NCI-H345 treated with DMSO at 0.1 percent for 48 hours (cell line): ENCODE measurements around the gene FTO.
A peak's percentile ranks its signal among the peaks of the same experiment; 100 is the strongest.
"Not testable (repeated sequence)": the region's sequence is repeated elsewhere in the genome, so short reads cannot be mapped to it uniquely, and the experiment has no call there.

Experiments used
- DNase-seq: peaks from one replicate; lab custom pipeline; 2025; ENCODE audit not compliant: unreplicated experiment; lab: John Stamatoyannopoulos, UW

FTO gene

DNA sequence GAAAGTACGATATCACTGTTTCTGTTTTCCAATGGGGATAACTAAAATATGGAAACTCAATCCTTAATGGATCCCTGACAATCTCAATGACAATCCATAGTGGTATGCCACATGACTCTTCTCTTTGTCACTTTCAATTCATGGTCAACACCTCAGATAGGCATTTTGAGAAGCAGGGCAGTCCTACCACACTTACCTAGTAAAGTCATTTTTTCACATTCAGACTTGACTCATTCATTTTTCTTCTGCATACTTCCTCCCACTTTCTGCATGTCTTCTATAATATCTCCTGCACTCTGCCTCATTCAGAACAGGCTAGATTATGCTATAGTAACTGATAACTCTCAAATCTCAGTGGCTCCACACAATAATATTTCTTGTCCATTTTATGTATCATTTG, 117.5 kb downstream of the FTO start:
- no peak for DNase-seq

DNA sequence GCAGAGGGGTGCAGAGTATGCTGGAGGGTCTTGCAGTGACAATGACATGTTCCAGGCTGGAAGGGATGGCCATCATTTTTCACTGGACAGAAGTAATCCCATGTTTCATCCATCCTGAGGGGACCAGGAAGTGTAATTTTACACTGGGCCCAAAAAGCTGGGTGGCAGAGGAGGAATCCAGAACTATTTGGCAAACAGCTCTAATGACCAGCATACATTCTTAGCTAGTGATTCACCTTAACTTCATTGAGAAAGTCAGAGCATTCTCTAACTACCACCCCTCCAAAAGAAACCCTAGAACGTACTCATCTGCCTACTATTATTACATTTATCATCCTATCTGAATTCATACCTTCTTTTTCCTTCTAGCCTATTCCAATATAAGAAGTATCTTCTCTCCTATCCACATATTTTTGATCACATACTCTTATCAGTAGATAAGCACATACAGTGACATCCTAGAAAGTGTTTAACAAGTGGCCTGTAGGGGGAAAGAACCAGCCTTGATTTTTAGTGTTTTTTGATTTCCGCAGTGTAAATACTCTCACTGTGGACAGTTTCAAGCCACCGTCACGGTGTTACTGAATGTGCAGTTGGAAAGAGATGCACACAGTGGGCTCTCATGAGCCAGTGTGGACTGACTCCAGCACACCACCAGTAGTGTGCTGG, 118.1 kb downstream of the FTO start:
- DNase-seq: no peak

DNA sequence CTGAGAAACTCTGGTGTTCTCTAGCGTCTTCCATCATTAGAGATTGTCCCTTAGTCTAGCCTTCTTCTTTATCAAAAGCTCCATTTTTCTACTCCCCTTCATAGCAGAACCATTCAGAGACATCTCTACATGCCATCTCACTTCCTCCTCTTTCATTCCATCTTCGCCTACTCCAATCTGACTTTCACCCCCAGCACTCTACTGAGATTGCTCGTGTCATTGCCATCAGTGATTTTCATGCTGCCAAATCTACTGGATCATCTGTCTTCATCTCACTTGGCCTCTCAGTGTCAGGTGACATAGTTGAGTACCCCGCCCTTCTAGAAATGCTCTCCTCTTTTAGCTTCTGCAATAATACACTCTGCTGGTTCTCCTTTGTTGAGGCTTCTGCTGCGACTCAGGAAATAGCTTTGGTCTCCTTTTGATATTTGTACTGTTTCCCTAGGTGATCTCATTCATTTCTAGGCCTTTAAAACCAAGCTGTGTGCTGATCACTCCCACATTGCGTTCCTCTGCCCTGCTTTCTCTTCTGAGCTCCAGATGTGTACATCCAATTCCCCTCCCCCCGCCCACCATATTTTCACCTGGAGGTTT, 119.1 kb downstream of the FTO start:
- DNase-seq: no peak

DNA sequence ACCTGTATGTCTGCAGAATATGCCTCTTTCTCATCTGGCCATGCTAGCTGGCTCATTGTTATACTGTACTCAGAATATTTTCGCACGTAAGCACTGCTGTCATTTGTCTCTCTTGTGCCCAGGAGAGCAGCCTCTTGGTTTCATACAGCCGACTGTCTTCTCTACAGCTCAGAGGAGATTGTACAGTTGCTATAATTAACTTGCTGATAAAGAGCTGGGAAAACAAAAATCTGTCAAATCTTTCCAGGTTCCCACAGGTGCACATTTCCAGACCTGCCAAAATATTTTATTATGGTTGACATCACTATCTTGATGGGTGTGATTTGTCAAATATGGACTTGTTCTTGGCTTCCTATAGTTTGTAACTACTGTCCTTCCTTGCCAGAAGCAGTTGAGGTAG, 122.7 kb downstream of the FTO start:
- no peak for DNase-seq

DNA sequence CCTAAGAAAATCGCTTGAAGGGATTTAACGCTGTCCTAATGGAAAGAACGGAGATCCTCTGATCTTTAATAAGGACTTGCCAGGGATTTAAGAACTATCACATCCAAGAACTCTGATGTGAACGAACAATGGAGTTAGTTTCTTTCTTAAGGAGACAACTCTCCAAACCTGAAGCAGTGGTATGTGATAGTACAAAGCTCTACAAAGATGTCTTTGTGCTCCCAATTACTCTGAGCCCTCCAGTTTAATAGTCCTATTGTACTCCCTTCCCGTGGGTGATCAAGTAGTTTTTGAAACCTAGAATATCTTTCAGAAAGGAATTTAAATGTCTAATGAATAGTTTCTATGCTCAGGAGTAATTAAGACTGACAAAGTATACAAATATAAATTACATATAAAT, 123.8 kb downstream of the FTO start:
- no peak for DNase-seq

DNA sequence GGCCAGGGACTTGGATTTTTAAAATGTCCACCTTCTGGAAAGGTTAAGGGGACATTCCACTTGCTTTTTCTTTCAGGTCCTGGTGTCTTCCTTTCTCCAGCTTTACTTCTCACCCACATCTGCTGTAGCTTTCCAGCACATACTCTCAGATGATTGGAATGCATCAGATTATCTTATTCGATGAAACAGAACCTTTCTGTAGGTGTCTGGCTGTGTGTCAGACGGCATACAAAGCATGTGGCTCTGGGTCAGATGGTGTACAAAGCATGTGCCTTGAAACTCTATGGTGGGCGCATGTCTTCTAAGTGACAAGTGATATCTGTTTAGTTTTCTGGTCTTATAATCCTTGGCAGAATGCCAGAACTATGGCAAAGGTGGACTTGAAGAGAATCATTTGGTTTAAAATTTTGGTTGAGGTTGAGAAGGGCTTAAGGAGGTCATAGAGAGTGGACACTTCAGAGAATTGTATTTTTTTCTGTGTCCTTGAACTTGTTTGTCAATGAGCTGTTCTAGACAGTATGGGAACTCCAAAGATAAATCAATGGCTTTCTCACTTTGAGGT, 125.3 kb downstream of the FTO start:
- DNase-seq: no peak

DNA sequence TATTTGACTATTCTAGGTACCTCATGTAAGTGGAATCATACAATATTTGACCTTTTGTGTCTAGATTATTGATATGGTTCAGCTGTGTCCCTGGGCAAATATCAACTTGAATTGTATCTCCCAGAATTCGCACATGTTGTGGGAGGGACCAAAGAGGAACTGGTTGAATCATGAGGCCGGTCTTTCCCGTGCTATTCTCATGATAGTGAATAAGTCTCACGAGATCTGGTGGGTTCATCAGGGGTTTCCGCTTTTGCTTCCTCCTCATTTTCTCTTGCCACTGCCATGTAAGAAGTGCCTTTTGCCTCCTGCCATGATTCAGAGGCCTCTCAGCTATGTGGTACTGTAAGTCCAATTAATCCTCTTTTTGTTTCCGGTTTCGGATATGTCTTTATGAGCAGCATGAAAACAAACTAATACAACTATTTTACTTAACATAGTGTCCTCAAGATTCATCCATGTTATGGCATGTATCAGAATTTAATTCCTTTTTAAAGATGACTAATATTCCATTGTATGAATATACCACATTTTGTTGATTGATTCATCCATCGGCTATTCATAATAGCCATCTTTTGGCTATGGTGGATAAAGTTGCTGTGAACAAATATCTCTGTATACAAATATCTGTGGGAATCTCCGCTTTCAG, 129.1 kb downstream of the FTO start:
- no peak for DNase-seq

DNA sequence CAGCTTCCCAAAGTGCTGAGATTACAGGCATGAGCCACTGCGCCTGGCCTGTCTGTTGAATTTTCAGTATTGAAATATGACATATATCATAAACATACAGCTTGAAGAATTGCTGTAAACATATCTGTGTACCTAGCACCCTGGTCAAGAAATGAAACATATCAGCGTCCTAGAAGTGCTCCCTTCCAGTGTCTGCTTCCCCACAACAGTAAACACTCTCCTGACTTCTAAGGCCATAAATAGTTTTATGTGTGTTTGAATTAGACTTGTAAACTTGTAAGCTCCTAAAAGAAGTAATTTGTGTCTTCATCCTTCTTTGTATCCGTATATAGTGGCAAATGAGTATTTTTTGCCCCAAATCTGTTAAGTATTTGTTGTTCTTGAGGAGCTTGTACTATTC, 132.2 kb downstream of the FTO start:
- no peak for DNase-seq

DNA sequence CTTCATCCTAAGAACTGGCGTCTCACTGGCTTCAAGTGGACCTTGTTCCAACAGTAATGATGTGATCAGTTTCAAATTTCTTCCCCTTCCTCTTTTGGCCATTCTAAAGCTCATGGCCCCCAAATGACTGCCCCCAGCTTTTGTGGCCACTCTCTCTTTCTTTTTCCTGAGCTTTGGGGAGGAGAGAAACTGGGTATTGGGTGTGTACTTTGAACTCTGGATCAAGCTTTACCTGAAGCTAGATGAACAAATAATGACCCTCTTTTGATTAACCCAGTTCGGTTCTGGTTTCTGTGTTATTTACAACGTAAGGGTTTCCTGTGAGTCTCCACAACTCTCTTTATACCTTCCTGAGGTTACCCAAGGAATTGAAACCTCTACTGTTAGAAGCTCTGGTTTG, 132.7 kb downstream of the FTO start:
- DNase-seq: no peak

DNA sequence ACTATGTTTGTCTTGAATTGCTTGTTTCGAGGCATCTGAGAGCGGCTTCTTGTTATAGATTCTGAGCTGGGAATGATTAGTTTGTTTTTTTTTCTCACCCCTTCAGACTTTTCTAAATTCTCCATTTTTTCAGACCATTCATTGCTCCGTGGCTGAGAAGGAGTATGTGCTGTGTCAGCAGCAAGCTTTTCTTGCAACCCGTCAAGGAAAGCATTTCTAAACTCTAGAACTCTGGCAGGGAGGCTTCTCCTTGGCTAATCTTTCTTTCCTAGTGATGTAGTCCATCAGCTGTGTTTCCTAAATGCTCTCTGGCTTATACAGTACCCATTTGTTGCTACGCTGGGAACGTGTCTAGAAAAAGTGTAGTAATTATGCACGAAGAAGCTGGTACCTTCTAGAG, 133.5 kb downstream of the FTO start:
- DNase-seq: no peak

DNA sequence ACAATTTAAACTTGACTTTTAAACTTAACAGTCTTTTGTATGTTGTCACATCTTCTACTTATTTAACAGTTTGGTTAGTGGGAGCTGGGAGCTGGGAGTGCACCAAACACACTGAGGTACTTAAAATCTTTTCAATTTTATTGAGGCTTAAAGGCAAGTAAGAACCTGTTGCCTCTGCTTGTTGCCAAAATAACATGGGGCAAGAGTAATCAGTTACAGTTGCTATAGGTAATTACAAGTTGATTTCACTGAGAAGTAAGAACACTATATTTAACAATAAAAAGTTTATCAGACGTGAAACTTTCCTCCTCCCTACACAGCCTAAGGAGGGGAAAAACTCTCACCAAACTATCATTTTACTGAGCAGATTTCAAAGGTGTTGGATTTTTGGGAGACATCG, 135.2 kb downstream of the FTO start:
- peak; percentile 21 for DNase-seq

DNA sequence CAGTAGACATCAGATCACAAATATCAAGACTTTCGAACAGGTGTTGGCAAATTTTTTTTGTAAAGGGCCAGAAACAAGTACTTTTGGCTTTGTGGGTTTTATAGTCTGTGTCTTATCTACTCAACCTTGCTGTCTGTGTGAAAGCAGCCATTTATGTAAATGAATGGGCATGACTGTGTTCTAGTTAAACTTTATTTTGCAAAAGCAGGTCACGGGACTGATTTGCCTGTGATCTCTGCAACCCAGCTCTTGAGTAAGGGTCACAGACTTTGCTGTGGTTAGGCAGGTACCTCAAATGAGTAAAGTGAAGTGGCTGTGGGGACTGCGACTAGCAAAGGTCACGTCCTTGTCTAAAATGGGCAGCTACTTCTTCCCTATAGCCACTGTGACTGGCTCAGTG, 136.5 kb downstream of the FTO start:
- DNase-seq: no peak

DNA sequence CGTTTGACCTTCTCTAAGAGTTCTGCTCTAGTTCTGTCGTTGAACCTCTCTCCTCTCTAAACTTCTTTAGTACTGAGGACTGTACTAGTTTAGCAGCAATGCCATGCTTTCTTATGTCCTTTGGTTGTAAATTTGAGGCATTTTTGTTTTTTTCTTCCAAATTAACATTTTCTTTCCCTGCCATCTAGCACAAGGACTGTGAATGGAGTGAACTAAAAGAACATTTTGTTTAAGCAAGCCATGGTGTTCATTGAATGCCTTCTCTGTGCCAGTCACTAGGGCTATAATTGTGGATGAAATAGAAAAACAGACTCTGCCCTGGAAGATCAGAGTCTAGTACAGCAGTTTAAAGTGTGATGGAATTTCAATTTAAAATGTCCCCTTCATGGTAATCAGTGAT, 137.9 kb downstream of the FTO start:
- no peak for DNase-seq

DNA sequence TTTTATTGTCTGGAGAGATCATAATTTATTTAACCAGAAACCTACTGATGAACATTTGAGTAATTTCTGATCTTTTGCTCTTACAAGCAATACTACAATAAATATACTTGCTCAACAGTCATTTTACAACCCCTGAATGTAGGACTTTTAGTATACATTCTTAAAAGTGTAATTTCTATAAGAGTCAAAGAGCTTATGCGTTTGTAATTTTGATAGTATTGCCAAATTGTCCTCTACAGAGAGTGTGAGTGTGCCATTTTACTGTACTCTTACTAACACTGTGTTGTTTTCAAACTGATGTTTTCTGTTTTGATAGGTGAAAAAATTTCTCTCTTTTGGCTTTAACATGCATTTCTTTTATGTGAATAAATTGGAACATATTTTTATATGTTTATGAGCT, 139.1 kb downstream of the FTO start:
- no peak for DNase-seq

DNA sequence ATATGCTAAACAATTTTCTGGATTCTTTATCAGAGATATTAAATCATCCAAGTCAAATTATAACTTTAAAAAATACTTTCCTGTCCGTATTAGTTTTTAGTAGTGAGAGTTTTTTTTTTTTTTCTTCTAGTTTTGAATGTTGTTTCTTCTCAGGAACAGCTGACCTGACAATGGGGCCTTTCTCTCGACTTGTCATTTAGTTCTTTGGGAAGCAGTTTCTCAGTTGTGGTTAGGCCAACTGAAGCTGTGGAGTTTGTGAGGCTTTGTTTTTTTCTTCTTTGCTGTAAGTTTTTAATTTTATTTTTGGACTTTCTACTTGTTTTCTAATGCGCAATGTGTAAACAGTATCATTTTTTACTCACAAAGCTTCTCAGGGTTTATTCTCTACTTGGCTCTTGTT, 140.8 kb downstream of the FTO start:
- DNase-seq: no peak

DNA sequence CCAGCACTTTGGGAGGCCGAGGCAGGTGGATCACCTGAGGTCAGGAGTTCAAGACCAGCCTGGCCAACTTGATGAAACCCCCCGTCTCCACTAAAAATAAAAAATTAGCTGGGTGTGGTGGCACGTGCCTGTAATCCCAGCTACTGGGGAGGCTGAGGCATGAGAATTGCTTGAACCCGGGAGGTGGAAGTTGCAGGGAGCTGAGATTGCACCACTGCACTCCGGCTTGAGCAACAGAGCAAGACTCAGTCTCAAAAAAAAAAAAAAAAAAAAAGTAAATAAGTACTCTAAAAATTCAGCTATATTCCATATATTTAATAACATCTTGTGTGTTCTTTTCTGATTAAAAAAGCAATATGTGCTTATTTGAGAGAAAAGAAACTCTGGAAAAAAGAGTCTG, 142.6 kb downstream of the FTO start:
- DNase-seq: not testable (repeated sequence)

DNA sequence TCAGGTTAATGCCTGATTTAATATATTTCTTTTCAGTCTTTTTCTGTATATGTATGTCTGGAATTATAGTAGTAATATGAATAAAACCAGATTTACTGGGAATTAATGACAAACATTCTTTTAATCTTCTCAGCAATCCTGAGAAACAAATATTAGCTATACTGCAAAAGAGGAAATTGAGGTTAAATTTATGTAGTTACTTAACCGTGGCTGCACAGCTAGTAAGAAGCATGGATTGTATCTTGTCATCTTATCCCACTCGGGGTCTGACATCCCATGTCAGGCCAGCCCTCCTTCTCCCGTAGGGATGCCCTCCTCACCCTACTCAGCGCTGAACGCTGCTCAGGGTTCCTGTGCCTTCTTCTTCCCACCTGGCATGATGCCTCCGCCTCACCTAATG, 143.0 kb downstream of the FTO start:
- DNase-seq: no peak

DNA sequence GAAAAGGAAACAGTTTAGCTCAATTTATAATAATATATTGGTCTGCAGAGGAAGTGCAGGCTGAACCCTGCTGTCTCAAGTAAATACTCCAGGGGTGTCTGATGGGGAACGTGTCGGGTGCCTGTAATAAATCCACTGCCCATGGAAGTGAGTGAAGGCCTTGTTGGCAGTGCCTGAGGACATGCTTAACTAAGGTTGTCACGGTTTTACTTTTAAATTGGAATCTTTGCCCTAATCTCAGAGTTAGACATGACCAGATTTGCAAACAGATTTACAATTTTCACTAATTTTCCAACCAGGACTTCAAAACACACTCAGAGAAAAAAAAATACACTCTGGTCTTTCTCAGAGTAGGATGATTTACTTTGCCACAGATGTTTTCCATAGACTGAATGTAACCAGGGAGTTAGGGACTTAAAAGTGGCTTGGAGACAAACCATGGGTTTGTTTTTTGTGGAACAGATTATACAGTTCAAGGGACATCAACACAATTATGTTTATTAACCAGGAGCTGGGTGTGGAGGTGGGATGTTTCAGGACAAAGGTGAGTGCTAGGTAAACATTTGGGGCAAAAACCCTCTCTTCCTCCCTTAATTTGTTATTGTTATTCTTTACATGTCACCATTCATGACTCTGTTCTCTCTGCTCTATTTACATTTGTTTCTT, 144.5 kb downstream of the FTO start:
- no peak for DNase-seq

DNA sequence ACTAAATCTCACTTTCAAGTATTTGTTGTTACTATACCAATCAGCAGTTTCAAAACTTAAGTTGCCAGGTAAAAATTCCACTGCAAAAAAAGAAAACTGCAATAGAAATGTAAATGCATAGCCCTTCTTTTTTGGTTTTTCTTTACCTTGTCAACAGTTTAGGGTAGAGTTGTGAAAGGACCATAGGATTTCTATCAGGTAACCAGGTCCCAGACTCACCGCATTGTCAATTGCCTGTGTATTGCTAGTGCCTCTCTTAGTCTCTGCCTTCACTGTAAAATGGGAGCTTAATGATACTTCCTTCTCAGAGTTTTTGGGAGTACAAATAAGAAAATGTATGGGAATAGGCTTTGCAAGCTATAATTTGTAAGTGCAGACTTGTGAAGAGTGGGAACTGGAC, 145.0 kb downstream of the FTO start:
- DNase-seq: no peak

DNA sequence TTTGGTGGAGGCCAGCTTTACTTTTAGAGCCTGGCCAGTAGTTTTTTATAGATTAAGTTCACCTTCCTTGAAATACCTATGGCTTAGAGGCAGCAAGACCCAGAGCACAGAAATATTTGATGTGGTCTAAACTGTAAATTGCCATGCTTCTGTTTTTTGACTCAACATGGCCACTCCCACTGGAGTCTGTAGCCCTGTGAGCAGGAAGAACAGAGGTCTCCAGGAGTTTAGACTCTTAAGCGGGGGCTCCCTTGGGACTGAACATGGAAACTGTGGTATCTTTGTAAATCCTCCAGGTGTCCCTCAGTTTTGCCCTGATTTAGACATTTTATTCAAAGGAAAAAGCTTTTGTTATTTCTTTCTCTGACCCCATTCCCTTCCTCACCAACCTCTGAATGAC, 145.6 kb downstream of the FTO start:
- no peak for DNase-seq

DNA sequence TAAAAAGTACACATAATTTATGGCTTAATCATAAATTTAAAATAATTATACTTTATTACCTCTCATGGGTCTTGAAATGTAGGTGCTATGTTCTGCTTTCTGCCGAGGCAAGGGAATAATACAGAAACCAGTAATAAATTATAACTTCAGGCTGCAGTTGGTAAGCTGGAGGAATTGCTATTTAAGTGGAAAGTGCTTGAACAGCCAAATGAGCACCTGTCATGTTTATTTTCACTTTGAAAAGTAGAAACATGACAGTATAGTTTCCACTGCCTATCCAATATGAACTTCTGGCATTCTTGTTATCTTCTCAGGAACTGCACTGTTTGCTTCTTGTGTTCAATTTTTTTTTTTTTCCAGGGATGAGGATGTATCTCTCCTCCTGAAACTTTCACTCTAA, 146.0 kb downstream of the FTO start:
- no peak for DNase-seq

DNA sequence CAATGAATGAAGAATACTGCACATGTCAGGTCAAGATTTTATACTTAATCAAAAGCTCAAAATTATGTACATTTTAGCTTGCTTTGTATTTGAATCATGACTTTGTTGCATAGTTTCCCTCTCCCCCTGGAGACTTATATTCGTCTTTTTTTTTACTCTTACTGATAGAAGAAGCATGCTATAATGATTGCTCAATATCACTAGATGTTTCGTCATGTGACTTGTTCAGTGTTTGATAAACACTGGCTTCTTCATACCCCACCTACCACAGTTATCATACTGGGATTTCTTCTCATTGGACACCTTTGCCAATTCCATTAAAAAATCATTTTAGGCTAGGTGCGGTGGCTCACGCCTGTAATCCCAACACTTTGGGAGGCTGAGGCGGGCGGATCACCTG, 148.7 kb downstream of the FTO start:
- DNase-seq: no peak
